MCF 10A (cell line): ENCODE data around the gene STARD9. TPM values are rescaled to one million over a fixed set of nuclear protein-coding genes. Genes with fewer than 3 reads are reported as not detected.

Experiments used
- BruUV-seq: library from RNA; stranded (reverse); fragments of 400-500 nt; replicated peaks from 2 replicates; lab custom pipeline; 2021; lab: Mats Ljungman, UMichigan
- CTCF ChIA-PET: fragments of 300-600 bp; sonication (Branson Sonifier 250); formaldehyde crosslinking; extraction: SDS; loops from one replicate; lab custom pipeline; 2021; ENCODE audit warnings: antibody characterized with exemption, inconsistent platforms; lab: Yijun Ruan, JAX
- POLR2A ChIA-PET: fragments of 300-600, 350-650 bp; sonication (Branson Sonifier 250); formaldehyde crosslinking; extraction: SDS; loops from one replicate; lab custom pipeline; 2020; ENCODE audit warnings: antibody characterized with exemption, inconsistent platforms; lab: Yijun Ruan, JAX
- DNase-seq: peaks from one replicate; pipeline ENCODE4 v3.0.0-alpha.2; 2018; ENCODE audit not compliant: unreplicated experiment
- H3K27ac Mint-ChIP-seq: one replicate; pipeline ENCODE4 v1.8.0; 2022; ENCODE audit warnings: mild to moderate bottlenecking, low read depth, mixed read lengths; ENCODE audit not compliant: unreplicated experiment
- H3K27me3 Mint-ChIP-seq: one replicate; pipeline ENCODE4 v1.8.0; 2022; ENCODE audit warnings: mixed read lengths; ENCODE audit not compliant: insufficient read depth, unreplicated experiment
- H3K36me3 Mint-ChIP-seq: one replicate; pipeline ENCODE4 v1.8.0; 2022; ENCODE audit warnings: mild to moderate bottlenecking, moderate library complexity, mixed read lengths; ENCODE audit not compliant: insufficient read depth, unreplicated experiment
- H3K4me1 Mint-ChIP-seq: one replicate; pipeline ENCODE4 v1.8.0; 2022; ENCODE audit warnings: mixed read lengths; ENCODE audit not compliant: insufficient read depth, unreplicated experiment
- H3K4me3 Mint-ChIP-seq: one replicate; pipeline ENCODE4 v1.8.0; 2022; ENCODE audit warnings: mild to moderate bottlenecking, moderate library complexity, mixed read lengths; ENCODE audit not compliant: unreplicated experiment
- H3K9me3 Mint-ChIP-seq: one replicate; pipeline ENCODE4 v1.8.0; 2022; ENCODE audit warnings: mixed read lengths; ENCODE audit not compliant: unreplicated experiment
- CTCF ChIP-seq: fragments of 200-600 bp; IDR thresholded peaks from one replicate; pipeline ENCODE4 v1.8.0; 2022; ENCODE audit warnings: antibody characterized with exemption, mild to moderate bottlenecking; ENCODE audit not compliant: unreplicated experiment
- intact Hi-C: fragments of 100-400 bp; cut with micrococcal nuclease; formaldehyde crosslinking; loops from 2 replicates; pipeline ENCODE4 v1.14.1; 2022
- total RNA-seq: library from RNA; stranded (reverse); gene quantifications from 2 replicates; pipeline ENCODE4 v1.2.3, GENCODE V29; 2022

The STARD9 gene
- total RNA-seq, 1 experiment from 2014 or later = 2.0 TPM

- Mint-ChIP-seq H3K27ac (peak overlapping the region; percentile 12), H3K4me1 (no peaks in the 10 kb centered on the region), H3K4me3 (peak overlapping the region; percentile 75), H3K36me3 (peaks cover 39% of the 10 kb centered on the region), H3K27me3 (no peaks in the 10 kb centered on the region), H3K9me3 (no peaks in the 10 kb centered on the region)
- no peak for DNase-seq
- ChIA-PET POLR2A (interaction anchor here (0.5 to 2.1 kb wide), 4 partner anchors 180 to 198 kb away, joined by 3 to 7 read pairs (median 4); partner anchors contain the start of genes HAUS2 and LRRC57), CTCF (interaction anchor here (0.7 to 1.9 kb wide), 4 partner anchors 33 to 190 kb away, joined by 3 to 11 read pairs (median 7); no protein-coding TSS in a partner anchor)
- no TSS peak for BruUV-seq
- no peak for TF ChIP-seq CTCF
- intact Hi-C loops = no loop called here
Measured at GRCh38 chr15:42736178-42736792, 160.9 kb downstream of the STARD9 start.

- H3K27ac Mint-ChIP-seq = peak within 1 kb of the TSS; percentile 12
- H3K27me3 Mint-ChIP-seq = no peaks in the 10 kb centered on the region
- intact Hi-C loops = no loop called here
- CTCF ChIA-PET = interaction anchor here (0.6 to 3.0 kb wide), 17 partner anchors 10 to 239 kb away, joined by 3 to 24 read pairs (median 4); no protein-coding TSS in a partner anchor
- peaks cover 44% of the 10 kb centered on the region for H3K36me3 Mint-ChIP-seq
- no peaks in the 10 kb centered on the region for H3K4me1 Mint-ChIP-seq
- POLR2A ChIA-PET = interaction anchor here (0.5 to 2.1 kb wide), 4 partner anchors 174 to 198 kb away, joined by 3 to 7 read pairs (median 3); no protein-coding TSS in a partner anchor
- H3K9me3 Mint-ChIP-seq = no peaks in the 10 kb centered on the region
- TF ChIP-seq CTCF = no peak
- BruUV-seq = no TSS peak
- peak within 1 kb of the TSS; percentile 75 for H3K4me3 Mint-ChIP-seq
- DNase-seq = peak; percentile 81
Measured at GRCh38 chr15:42736793-42737528, 161.6 kb downstream of the STARD9 start, which contains the start of gene CDAN1. Gene CDAN1, minus strand, starts transcription at chr15:42737128. Its CDS starts 26 bp downstream, at chr15:42737102.

DNA sequence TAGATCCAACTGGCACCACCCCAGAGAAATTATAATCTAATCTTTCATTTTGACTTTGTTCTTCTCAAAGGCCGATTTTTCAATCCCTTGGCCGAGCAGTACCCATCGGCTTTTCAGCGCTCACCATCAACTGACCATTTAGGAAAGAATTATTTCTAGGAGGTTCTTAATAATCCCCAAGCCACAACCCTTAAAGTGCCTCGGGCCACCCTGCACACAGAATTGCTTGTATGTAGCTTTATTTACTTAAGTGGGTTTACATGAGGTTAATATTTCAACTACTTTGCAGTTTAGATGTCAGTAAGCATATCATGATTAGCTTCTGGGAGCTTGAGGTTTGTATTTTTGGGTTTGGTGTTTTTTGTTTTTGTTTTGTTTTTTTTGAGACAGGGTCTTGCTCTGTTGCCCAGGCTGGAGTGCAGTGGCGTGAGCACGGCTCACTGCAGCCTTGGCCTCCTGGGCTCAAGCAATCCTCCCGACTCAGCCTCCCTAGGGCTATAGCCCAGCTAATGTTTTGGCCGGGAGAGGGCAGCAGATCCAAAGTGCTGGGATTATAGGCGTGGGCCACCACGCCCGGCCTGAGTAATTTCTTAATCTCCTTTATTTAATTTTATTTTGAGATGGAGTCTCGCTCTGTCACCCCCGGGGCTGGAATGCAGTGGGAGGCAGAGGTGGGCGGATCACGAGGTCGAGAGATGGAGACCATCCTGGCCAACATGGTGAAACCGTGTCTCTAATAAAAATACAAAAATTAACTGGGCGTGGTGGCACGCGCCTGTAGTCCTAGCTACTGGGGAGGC is 162.3 kb downstream of the STARD9 start:
- peak; percentile 67 for TF ChIP-seq CTCF
- peaks cover 36% of the 10 kb centered on the region for H3K36me3 Mint-ChIP-seq
- CTCF ChIA-PET = interaction anchor here (0.5 to 3.0 kb wide), 19 partner anchors 10 to 238 kb away, joined by 3 to 24 read pairs (median 4); no protein-coding TSS in a partner anchor
- POLR2A ChIA-PET = interaction anchor here (0.6 to 2.1 kb wide), 3 partner anchors 9 to 189 kb away, joined by 3 to 7 read pairs (median 3); no protein-coding TSS in a partner anchor
- peak overlapping the region; percentile 12 for H3K27ac Mint-ChIP-seq
- intact Hi-C loops = loop anchor here (1.0 kb wide), 1 partner anchor 189 kb away; no protein-coding TSS in a partner anchor
- no peaks in the 10 kb centered on the region for H3K4me1 Mint-ChIP-seq
- peak overlapping the region; percentile 75 for H3K4me3 Mint-ChIP-seq
- H3K27me3 Mint-ChIP-seq = no peaks in the 10 kb centered on the region
- H3K9me3 Mint-ChIP-seq = no peaks in the 10 kb centered on the region
- DNase-seq = peak; percentile 62
- BruUV-seq = TSS peak; percentile 59
